H1 (cell line): ENCODE results near the gene EHD2. TPM values are rescaled to one million over a fixed set of nuclear protein-coding genes. Genes with fewer than 3 reads are reported as not detected.

Experiments
- CHD1 ChIP-seq: IDR thresholded peaks from 2 replicates; pipeline ENCODE4 v1.6.1; 2012; ENCODE audit warnings: low read depth, low read length, improper control_type of control experiment
- CREB1 ChIP-seq: IDR thresholded peaks from 2 replicates; pipeline ENCODE4 v1.6.1; 2012; ENCODE audit warnings: inconsistent platforms
- CTBP2 ChIP-seq: IDR thresholded peaks from 2 replicates; pipeline ENCODE4 v1.7.0; 2011; ENCODE audit warnings: borderline replicate concordance, mild to moderate bottlenecking, moderate library complexity, mixed read lengths, low read length; ENCODE audit not compliant: insufficient read depth, insufficient read length
- CTCF ChIP-seq, 3 experiments: IDR thresholded peaks; 1 replicate in 2 of 3; 2 replicates in 1 of 3; pipeline versions ENCODE4 v1.5.1 to v1.6.1; 2011; ENCODE audit warnings: low read length in 3 of 3, mild to moderate bottlenecking in 3 of 3, inconsistent platforms in 2 of 3, low read depth in 1 of 3, moderate library complexity in 1 of 3; ENCODE audit not compliant: insufficient read depth in 1 of 3; ENCODE audit errors: control extremely low read depth in 1 of 3
- PHF8 ChIP-seq: fragments of 200-600 bp; sonication (generic); conservative IDR thresholded peaks from 2 replicates; pipeline ENCODE4 v1.7.1; 2012; ENCODE audit warnings: low read depth, mild to moderate bottlenecking, inconsistent platforms, low read length, moderate library complexity
- polyA plus RNA-seq, 7 experiments: library from polyadenylated mRNA; depleted of rRNA in 3 of 7; stranded (reverse) in 5 of 7; unstranded in 2 of 7; fragments of >200 nt in 5 of 7; fragments of 200-250 nt in 2 of 7; gene quantifications; 1 replicate in 5 of 7; 2 replicates in 1 of 7; 4 replicates in 1 of 7; pipeline versions ENCODE4 v1.2.1 to v1.2.3, GENCODE V29; 2011 to 2013; ENCODE audit warnings: missing spikeins in 2 of 7, mixed read lengths in 2 of 7
- total RNA-seq: library from RNA; stranded (reverse); fragmentation: NEBNext Ultra II Directional; extraction: Animal tissue kit (Norgen Biotek cat#: 25700); gene quantifications from 2 replicates; pipeline ENCODE4 v1.2.1, GENCODE V29; 2021

EHD2 gene
- total and polyA plus RNA-seq, 2 of the 8 experiments (the other 6 are each of a cell fraction or from before 2014, with no cell fraction given): 4.5 to 14.3 TPM

GRCh38 chr19:47680858-47681332 is 32.3 kb upstream of the EHD2 start (continued):
- TF ChIP-seq CTCF (IDR thresholded peaks at IDR 0.05; ENCODE audit: control extremely low read depth in 1 of 3, insufficient read depth in 1 of 3, low read depth in 1 of 3, low read length in 3 of 3) (no peak), CTBP2 (no peak), PHF8 (no peak), CREB1 (no peak), CHD1 (no peak)
